GM12875 (cell line): ENCODE results near the gene TTLL10.

Experiments used
- H3K4me3 ChIP-seq: one replicate; pipeline ENCODE4 v1.5.1; 2011; ENCODE audit warnings: low read depth, low read length, control low read depth
- CTCF ChIP-seq: IDR thresholded peaks from 2 replicates; pipeline ENCODE4 v1.5.1; 2011; ENCODE audit warnings: low read depth, mild to moderate bottlenecking, control low read depth, inconsistent platforms, low read length, moderate library complexity, borderline replicate concordance; ENCODE audit not compliant: insufficient read depth

The TTLL10 gene

DNA sequence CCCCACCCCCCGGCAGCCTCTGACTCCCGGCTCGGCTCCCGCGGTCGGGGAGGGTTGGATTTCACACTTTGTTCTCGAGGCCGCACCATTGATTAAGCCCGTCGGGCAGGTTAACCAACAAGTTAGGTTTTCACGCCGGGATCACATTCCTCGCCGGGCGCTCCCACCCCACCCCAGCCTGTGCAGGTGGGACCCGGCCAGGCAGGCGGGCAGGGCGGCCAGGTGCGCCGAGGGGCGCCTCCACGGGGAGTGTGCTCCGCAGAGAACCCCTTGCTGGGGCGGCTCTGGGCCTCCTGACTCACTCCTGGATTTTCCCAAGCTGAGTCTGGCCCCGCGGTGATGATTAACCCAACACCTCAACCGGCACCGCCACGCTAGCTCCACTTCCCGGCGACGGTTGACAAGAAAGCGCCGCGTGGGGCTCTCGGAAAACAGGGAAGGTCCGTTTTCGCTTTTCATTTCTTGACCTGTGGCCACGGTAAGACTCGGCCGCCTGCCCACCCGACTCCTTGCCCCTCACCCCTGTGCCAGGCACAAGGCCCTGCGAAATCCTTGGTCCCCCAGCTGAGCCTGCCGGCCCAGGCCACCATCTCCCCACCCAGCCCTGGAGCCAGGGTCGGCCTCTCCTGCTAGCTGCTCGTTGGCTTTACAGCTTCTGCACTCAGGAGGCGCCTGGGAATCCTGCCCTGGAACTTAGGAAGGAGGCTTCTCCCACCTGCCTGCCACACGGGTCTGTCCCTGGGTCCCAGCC lies 8.8 kb upstream of the TTLL10 start:
- H3K4me3 ChIP-seq, result no peak overlapping the region

DNA sequence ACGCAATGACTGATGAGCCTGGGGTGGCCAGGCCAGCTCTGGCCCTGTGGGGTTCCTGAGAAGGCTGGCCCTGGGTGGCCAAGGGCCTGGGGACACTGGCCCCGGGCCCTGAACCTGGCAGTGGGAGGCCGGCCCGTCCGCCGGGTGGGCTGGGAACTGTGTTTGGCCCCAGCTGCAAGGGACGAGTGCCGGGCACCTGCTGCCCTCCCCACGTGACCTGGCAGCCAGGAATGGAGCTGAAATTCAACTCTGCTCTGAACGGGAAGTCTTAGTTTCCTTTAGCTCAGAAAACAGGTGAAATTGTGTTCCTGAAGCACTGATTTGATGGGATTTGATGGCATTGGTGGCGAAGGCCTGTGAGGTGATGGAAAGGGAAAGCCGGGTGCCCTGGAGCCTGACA lies 8.2 kb upstream of the TTLL10 start:
- no peak for TF ChIP-seq CTCF
- H3K4me3 ChIP-seq, result no peak overlapping the region

More for the DNA sequence above, 8.8 kb upstream of the TTLL10 start:
- no peak for TF ChIP-seq CTCF

DNA sequence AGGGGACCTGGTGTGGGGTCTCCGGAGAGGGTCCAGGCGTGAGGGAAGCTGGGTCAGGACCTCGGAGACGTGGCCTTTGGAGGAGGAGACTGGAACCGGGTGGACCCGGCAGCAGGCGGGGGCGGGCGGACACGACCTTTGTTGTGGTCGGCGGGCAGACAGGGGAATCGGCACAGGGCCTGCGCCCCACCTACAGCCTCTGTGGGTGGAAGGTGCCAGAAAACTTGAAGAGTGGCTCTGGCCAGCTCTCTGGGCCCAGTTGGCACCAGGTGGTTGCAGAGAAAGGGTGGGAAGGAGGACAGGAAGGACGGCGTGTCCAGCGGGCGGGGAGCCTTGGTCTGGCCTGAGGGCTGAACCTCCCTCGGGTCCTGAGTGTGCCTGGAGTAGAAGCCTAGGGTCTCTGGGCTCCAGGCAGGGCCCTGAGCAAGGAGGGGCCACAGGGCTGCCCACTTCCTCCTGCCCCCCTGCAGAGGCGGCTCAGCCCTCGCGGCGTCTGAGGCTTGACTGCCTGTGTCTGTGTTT lies 7.7 kb upstream of the TTLL10 start:
- TF ChIP-seq CTCF, result no peak
- no peak overlapping the region for H3K4me3 ChIP-seq

- no peak for TF ChIP-seq CTCF
- no peak overlapping the region for H3K4me3 ChIP-seq
Observed at GRCh38 chr1:1166642-1167397, 6.9 kb upstream of the TTLL10 start.

GRCh38 chr1:1167398-1167821 lies 6.3 kb upstream of the TTLL10 start:
- no peak overlapping the region for H3K4me3 ChIP-seq
- no peak for TF ChIP-seq CTCF

DNA sequence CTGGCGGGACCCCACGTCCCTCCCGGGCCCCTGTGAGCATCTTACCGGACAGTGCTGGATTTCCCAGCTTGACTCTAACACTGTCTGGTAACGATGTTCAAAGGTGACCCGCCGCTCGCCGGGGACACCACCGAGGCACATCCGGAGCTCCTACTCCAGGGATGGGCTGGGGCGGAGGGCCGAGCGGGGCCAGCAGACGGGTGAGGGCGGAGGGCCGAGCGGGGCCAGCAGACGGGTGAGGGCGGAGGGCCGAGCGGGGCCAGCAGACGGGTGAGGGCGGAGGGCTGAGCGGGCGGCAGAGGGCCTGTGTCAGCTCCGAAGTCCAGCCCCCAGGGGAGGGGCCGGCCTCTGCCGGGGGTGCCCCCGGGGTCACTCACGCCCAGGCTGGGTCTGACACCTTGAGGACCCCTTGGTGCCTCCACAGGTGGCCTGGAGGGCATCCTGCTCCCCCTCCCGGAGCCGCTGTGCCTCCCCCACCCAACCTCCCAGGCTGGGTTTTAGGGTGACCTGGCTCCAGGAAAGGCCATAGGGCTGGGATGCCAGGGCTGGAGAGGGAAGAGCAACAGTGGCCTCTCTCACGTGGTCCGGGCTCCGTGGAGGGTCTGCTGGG lies 5.7 kb upstream of the TTLL10 start:
- no peak overlapping the region for H3K4me3 ChIP-seq
- no peak for TF ChIP-seq CTCF
